Kidney (tissue), 14 donors: ENCODE data around the gene ENOPH1. TPM values are rescaled to one million over a fixed set of nuclear protein-coding genes. Genes with fewer than 3 reads are reported as not detected.
"Not testable (repeated sequence)": the region's sequence is repeated elsewhere in the genome, so short reads cannot be mapped to it uniquely, and the experiment has no call there.

Experiments
- DNase-seq, 5 donors: peaks; one replicate each; pipeline ENCODE4 v3.0.0-alpha.2; 2013 to 2020
- FAIRE-seq: peaks from 2 replicates; lab custom pipeline; 2012; peaks lifted over from hg19 to GRCh38; lab: Jason Lieb, UNC
- H3K27ac ChIP-seq, 2 donors: one replicate each; pipeline ENCODE4 v1.7.0; 2013; ENCODE audit warnings: low read depth in 2 of 2, low read length in 2 of 2, inconsistent platforms in 1 of 2
- H3K27me3 ChIP-seq: one replicate; pipeline ENCODE4 v1.7.1; 2013; ENCODE audit warnings: low read length, inconsistent platforms; ENCODE audit not compliant: control insufficient read depth, insufficient read depth
- H3K36me3 ChIP-seq, 3 donors: one replicate each; pipeline versions ENCODE4 v1.7.0 to v1.7.1; 2013; ENCODE audit warnings: low read length in 3 of 3, control low read depth in 1 of 3, inconsistent platforms in 1 of 3; ENCODE audit not compliant: insufficient read depth in 3 of 3, control insufficient read depth in 2 of 3
- H3K4me1 ChIP-seq, 3 donors: one replicate each; pipeline versions ENCODE4 v1.7.0 to v1.7.1; 2013; ENCODE audit warnings: low read length in 3 of 3, inconsistent platforms in 1 of 3, low read depth in 1 of 3; ENCODE audit not compliant: control insufficient read depth in 2 of 3, insufficient read depth in 2 of 3
- H3K4me3 ChIP-seq, 3 donors: one replicate each; pipeline versions ENCODE4 v1.7.0 to v1.8.1; 2013; ENCODE audit warnings: low read length in 3 of 3, control low read depth in 1 of 3, inconsistent platforms in 1 of 3
- H3K9ac ChIP-seq, 3 donors: one replicate each; pipeline versions ENCODE4 v1.7.0 to v1.7.1; 2013; ENCODE audit warnings: low read length in 3 of 3, control low read depth in 1 of 3, inconsistent platforms in 1 of 3
- H3K9me3 ChIP-seq, 3 donors: one replicate each; pipeline versions ENCODE4 v1.7.0 to v1.7.1; 2013; ENCODE audit warnings: low read length in 3 of 3, control low read depth in 1 of 3, inconsistent platforms in 1 of 3; ENCODE audit not compliant: control insufficient read depth in 2 of 3, insufficient read depth in 1 of 3
- CTCF ChIP-seq: IDR thresholded peaks from 3 replicates; pipeline ENCODE4 v1.5.1; 2012; ENCODE audit warnings: mild to moderate bottlenecking, moderate library complexity, borderline replicate concordance; ENCODE audit not compliant: insufficient read depth; ENCODE audit errors: extremely low read depth
- intact Hi-C: fragments of 100-400 bp; cut with DNase I; formaldehyde crosslinking; loops from one replicate; pipeline ENCODE4 v1.11.1; 2022
- polyA plus RNA-seq: library from polyadenylated mRNA; stranded (reverse); fragments of 350-450 nt; fragmentation: Illumina TruSeq; extraction: RNeasy Lipid Tissue Mini Kit (QIAGEN cat#74804); gene quantifications from one replicate; pipeline ENCODE4 v1.2.3, GENCODE V29; 2014; ENCODE audit warnings: low read depth, low replicate concordance; ENCODE audit not compliant: insufficient read depth
- total RNA-seq: library from RNA; stranded (reverse); fragmentation: NEBNext Ultra II Directional; extraction: Animal tissue kit (Norgen Biotek cat#: 25700); gene quantifications from one replicate; pipeline ENCODE4 v1.2.1, GENCODE V29; 2021
- donor health status: control.
- donor health status: control.
- donor health status: control.
- donor health status: control.
- donor health status: control.
- donor health status: DM: yes; HTN: yes; CAD: no.
- donor health status: Normal renal cell carcinoma (clear cell type).

ENOPH1 gene
- total and polyA plus RNA-seq, 2 donors from 2014 or later: 30.3 to 36.0 TPM

DNA sequence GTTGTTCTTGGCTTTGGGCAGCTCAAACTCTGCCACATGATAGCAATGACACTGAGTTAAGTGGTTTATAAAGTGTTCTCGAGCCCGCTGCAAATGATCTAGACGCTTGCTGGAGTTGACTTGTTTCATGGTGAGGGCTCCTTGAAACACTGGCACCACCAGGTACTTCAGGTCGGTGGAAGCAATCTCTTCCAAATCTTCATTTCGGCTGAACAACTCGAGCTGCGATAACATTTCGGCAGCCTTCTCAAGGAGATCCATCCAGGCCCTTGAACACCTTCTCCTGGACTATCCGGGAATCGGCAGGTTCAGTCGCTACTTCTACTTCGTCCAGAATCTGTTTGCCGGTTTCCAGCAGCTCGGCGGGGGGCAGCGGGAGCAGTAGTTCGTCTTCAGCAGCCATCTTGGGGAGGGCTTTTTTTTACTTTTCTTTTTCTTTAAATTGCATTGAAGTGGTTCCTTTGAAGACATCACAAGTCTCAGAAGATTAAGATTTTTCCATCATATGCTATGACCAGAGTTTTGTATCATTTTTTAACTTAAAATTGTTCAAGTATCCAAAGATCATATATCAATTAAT is 28.1 kb upstream of the ENOPH1 start:
- no peak overlapping the region for H3K4me3 ChIP-seq
- no peaks in the 10 kb centered on the region for H3K9me3 ChIP-seq
- H3K27ac ChIP-seq: no peak overlapping the region
- no peaks in the 10 kb centered on the region for H3K27me3 ChIP-seq
- no peak for DNase-seq
- no peak for FAIRE-seq
- no peaks in the 10 kb centered on the region for H3K4me1 ChIP-seq
- no peak overlapping the region for H3K9ac ChIP-seq
- H3K36me3 ChIP-seq: no peaks in the 10 kb centered on the region
- no peak for TF ChIP-seq CTCF
- intact Hi-C loops: no loop called here

DNA sequence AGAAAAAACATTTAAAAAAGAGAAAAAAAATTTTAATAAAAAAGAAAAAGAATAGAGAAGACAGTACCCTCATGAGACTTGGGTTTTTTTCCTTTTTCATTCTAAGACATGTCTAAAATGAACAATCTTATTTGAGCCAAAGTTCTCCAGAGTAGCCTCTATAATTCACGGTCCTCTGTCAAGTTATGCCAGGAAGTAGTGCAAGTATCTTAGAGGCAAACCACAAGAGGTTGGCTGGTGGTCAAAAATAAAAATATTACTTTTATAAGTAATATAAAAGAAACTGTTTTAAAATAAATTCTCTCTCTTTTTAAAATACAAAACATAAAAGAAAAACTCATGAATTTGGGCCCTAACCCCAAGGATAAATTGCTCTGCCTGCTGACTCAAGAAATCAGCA is 26.7 kb upstream of the ENOPH1 start:
- Histone ChIP-seq H3K4me3 (no peak overlapping the region), H3K9me3 (no peaks in the 10 kb centered on the region), H3K27ac (no peak overlapping the region), H3K36me3 (no peaks in the 10 kb centered on the region), H3K4me1 (no peaks in the 10 kb centered on the region), H3K9ac (no peak overlapping the region), H3K27me3 (no peaks in the 10 kb centered on the region)
- DNase-seq: no peak
- FAIRE-seq: no peak
- intact Hi-C loops: no loop called here
- no peak for TF ChIP-seq CTCF

DNA sequence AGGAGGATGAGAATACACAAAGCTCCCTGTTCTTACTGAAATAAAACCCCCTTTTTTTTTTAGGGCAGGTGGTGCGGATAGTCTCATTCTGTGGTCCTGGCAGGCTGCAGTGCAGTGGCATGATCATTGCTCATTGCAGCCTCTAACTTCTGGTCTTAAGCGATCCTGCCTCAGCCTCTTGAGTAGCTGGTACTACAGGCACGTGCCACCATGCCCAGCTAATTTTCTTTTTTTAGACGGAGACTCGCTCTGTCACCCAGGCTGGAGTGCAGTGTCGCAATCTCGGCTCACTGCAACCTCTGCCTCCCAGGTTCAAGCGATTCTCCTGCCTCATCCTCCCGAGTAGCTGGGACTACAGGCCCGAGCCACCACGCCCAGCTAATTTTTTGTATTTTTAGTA is 15.3 kb upstream of the ENOPH1 start:
- H3K36me3 ChIP-seq, H3K27me3 ChIP-seq, DNase-seq, H3K9me3 ChIP-seq, H3K9ac ChIP-seq, intact Hi-C loops, H3K4me1 ChIP-seq, H3K4me3 ChIP-seq, FAIRE-seq, H3K27ac ChIP-seq: not testable (repeated sequence)

GRCh38 chr4:82415922-82416365 is 14.4 kb upstream of the ENOPH1 start:
- no peak overlapping the region for H3K4me3 ChIP-seq
- no peak overlapping the region for H3K9ac ChIP-seq
- no peaks in the 10 kb centered on the region for H3K27me3 ChIP-seq
- intact Hi-C loops: no loop called here
- DNase-seq (no peak), FAIRE-seq (no peak)
- H3K4me1 ChIP-seq: no peaks in the 10 kb centered on the region
- H3K27ac ChIP-seq: no peak overlapping the region
- H3K9me3 ChIP-seq: no peaks in the 10 kb centered on the region
- TF ChIP-seq CTCF: no peak
- no peaks in the 10 kb centered on the region for H3K36me3 ChIP-seq
